ENCODE data around the gene CALML3. TPM values are rescaled to one million over a fixed set of nuclear protein-coding genes. Genes with fewer than 3 reads are reported as not detected.

The CALML3 gene
- total RNA-seq, 1 experiment from 2014 or later, result not detected

DNA sequence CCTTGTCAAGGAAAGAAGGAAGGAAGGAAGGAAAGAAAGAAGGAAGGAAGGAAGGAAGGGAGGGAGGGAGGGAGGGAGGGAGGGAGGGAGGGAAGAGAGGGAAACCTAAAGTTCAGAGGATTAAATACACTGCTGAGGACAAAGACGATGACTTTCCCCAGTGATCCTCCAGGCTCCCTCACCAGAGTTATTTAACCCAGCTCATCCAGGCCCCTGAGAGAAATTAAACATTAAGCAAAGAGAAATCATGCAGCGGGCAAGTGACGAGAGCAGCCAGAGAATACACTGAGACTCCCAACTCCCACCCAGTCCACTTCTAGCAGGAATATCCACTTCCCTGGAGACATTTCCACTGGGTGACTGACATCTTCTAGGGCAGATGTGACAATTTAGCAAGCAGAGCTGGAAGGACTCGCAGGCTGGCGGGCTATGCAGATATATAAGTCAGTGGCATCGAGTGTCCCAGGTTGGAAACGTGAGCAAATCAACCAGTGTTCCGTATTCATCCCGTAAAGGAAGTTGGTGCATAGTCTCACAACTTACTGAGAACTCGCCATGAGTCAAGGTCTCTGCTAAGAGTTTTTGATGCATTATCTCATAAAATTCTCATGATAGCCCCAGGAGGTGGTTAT is 48.7 kb downstream of the CALML3 start:
- no peak overlapping the region for H3K18ac ChIP-seq (ENCODE audit: insufficient read length, low read depth, low read length)
- H3K27me3 Mint-ChIP-seq (ENCODE audit: low read depth), result peaks cover 3% of the 10 kb centered on the region; the same call in 1 of the 2 replicates
- H3K4me2 ChIP-seq (ENCODE audit: insufficient read depth, insufficient read length, low read length), result no peak overlapping the region
- no peaks in the 10 kb centered on the region for H3K9me3 Mint-ChIP-seq
- no peaks in the 10 kb centered on the region for H3K79me2 ChIP-seq (ENCODE audit: insufficient read depth, low read length)
- no peaks in the 10 kb centered on the region for H3K79me1 ChIP-seq (ENCODE audit: insufficient read depth, low read depth, low read length, poor library complexity, severe bottlenecking)
- no peaks in the 10 kb centered on the region for H4K20me1 ChIP-seq (ENCODE audit: control insufficient read depth, insufficient read depth, insufficient read length)
- WGBS (ENCODE audit: extremely low coverage, insufficient read length, low lambda C conversion rate), result no CpG with 5 or more reads among the region's 10 CpGs
- H2BK15ac ChIP-seq (ENCODE audit: low read depth, low read length), result no peak overlapping the region
- H3K9ac ChIP-seq (ENCODE audit: extremely low read depth, insufficient read length, low read length), result no peak overlapping the region
- no peak overlapping the region for H2BK12ac ChIP-seq (ENCODE audit: insufficient read length, low read depth, low read length)
- H3K4me1 ChIP-seq (ENCODE audit: insufficient read depth, low read length), result no peaks in the 10 kb centered on the region
- no peaks in the 10 kb centered on the region for H3K9me3 ChIP-seq (ENCODE audit: control insufficient read depth, low read depth, low read length)
- DNase-seq, result no peak
- H2AFZ ChIP-seq (ENCODE audit: low read length), result no peak overlapping the region
- no peak overlapping the region for H4K91ac ChIP-seq (ENCODE audit: insufficient read length, low read depth, low read length)
- no peak overlapping the region for H4K8ac ChIP-seq (replicated peaks; ENCODE audit: insufficient read length, low read depth, low read length)
- no peak overlapping the region for H2BK5ac ChIP-seq (ENCODE audit: insufficient read length, low read length)
- no peaks in the 10 kb centered on the region for H3K27me3 ChIP-seq (ENCODE audit: insufficient read depth, low read length)
- TF ChIP-seq, protein P1, sequence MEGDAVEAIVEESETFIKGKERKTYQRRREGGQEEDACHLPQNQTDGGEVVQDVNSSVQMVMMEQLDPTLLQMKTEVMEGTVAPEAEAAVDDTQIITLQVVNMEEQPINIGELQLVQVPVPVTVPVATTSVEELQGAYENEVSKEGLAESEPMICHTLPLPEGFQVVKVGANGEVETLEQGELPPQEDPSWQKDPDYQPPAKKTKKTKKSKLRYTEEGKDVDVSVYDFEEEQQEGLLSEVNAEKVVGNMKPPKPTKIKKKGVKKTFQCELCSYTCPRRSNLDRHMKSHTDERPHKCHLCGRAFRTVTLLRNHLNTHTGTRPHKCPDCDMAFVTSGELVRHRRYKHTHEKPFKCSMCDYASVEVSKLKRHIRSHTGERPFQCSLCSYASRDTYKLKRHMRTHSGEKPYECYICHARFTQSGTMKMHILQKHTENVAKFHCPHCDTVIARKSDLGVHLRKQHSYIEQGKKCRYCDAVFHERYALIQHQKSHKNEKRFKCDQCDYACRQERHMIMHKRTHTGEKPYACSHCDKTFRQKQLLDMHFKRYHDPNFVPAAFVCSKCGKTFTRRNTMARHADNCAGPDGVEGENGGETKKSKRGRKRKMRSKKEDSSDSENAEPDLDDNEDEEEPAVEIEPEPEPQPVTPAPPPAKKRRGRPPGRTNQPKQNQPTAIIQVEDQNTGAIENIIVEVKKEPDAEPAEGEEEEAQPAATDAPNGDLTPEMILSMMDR (conservative IDR thresholded peaks at IDR 0.05), result no peak
- no peaks in the 10 kb centered on the region for H3K23me2 ChIP-seq (ENCODE audit: insufficient read length, low read depth, low read length, poor library complexity, severe bottlenecking)
- H3K4ac ChIP-seq (ENCODE audit: low read depth, low read length), result no peak overlapping the region
- no peak overlapping the region for H3K4me3 Mint-ChIP-seq
- H3K56ac ChIP-seq (ENCODE audit: insufficient read length, low read depth, low read length), result no peak overlapping the region
- no peak overlapping the region for H3K23ac ChIP-seq (ENCODE audit: insufficient read length, low read depth, low read length)
- peaks cover 0 to 2% (median 0%) of the 10 kb centered on the region in 3 experiments; a peak in 1 of 7 replicates for H3K36me3 Mint-ChIP-seq (ENCODE audit: insufficient read depth in 1 of 3, low read depth in 3 of 3)
- H2AK5ac ChIP-seq (ENCODE audit: insufficient read length, low read length), result no peak overlapping the region
- no peak overlapping the region for H3K27ac ChIP-seq (ENCODE audit: insufficient read length, low read depth, low read length)
- peaks cover 5 to 17% of the 10 kb centered on the region in 2 experiments; a peak in 3 of 4 replicates for H3K4me1 Mint-ChIP-seq
- H3K27ac Mint-ChIP-seq, result peak overlapping the region in 1 of 3 experiments; percentile 8; a peak in 1 of 7 replicates
- no peak overlapping the region for H2BK20ac ChIP-seq (ENCODE audit: low read depth, low read length, poor library complexity, severe bottlenecking)
- no peak overlapping the region for H3K14ac ChIP-seq (ENCODE audit: insufficient read depth, low read length)
- no peak overlapping the region for H3T11ph ChIP-seq (ENCODE audit: low read length)
- H2BK120ac ChIP-seq (ENCODE audit: low read depth, low read length, poor library complexity, severe bottlenecking), result no peak overlapping the region
- H4K5ac ChIP-seq (ENCODE audit: insufficient read length, low read depth, low read length), result no peak overlapping the region

All from H9 (cell line).